H1 (cell line): ENCODE measurements around the gene TPRA1. TPM values are rescaled to one million over a fixed set of nuclear protein-coding genes. Genes with fewer than 3 reads are reported as not detected.
A peak's percentile ranks its signal among the peaks of the same experiment; 100 is the strongest.

Experiments
- CHD2 ChIP-seq: IDR thresholded peaks from 2 replicates; pipeline ENCODE4 v1.6.1; 2012; ENCODE audit warnings: low read length, improper control_type of control experiment
- CTBP2 ChIP-seq: IDR thresholded peaks from 2 replicates; pipeline ENCODE4 v1.7.0; 2011; ENCODE audit warnings: borderline replicate concordance, mild to moderate bottlenecking, moderate library complexity, mixed read lengths, low read length; ENCODE audit not compliant: insufficient read depth, insufficient read length
- KDM1A ChIP-seq: fragments of 200-600, 300-600 bp; sonication (generic); IDR thresholded peaks from 2 replicates; pipeline ENCODE4 v1.7.1; 2016; ENCODE audit warnings: mild to moderate bottlenecking, low read length, borderline replicate concordance
- MAX ChIP-seq: IDR thresholded peaks from 2 replicates; pipeline ENCODE4 v1.6.1; 2012; ENCODE audit warnings: inconsistent platforms
- RAD21 ChIP-seq, 2 experiments: IDR thresholded peaks in 1 of 2; conservative IDR thresholded peaks in 1 of 2; 2 replicates each; pipeline ENCODE4 v1.6.1; 2011; ENCODE audit warnings: low read depth in 2 of 2, low read length in 2 of 2, improper control_type of control experiment in 1 of 2, inconsistent platforms in 1 of 2, mild to moderate bottlenecking in 1 of 2, moderate library complexity in 1 of 2
- SIRT6 ChIP-seq: IDR thresholded peaks from one replicate; pipeline ENCODE4 v1.7.1; 2012; ENCODE audit warnings: low read length, inconsistent platforms
- SRF ChIP-seq: IDR thresholded peaks from 2 replicates; pipeline ENCODE4 v1.6.1; 2011; ENCODE audit warnings: mild to moderate bottlenecking, low read depth, low read length, moderate library complexity
- polyA plus RNA-seq, 7 experiments: library from polyadenylated mRNA; depleted of rRNA in 3 of 7; stranded (reverse) in 5 of 7; unstranded in 2 of 7; fragments of >200 nt in 5 of 7; fragments of 200-250 nt in 2 of 7; gene quantifications; 1 replicate in 5 of 7; 2 replicates in 1 of 7; 4 replicates in 1 of 7; pipeline versions ENCODE4 v1.2.1 to v1.2.3, GENCODE V29; 2011 to 2013; ENCODE audit warnings: missing spikeins in 2 of 7, mixed read lengths in 2 of 7
- total RNA-seq: library from RNA; stranded (reverse); fragmentation: NEBNext Ultra II Directional; extraction: Animal tissue kit (Norgen Biotek cat#: 25700); gene quantifications from 2 replicates; pipeline ENCODE4 v1.2.1, GENCODE V29; 2021

The TPRA1 gene
- total and polyA plus RNA-seq, 2 of the 8 experiments (the other 6 are each of a cell fraction or from before 2014, with no cell fraction given), result 18.8 to 38.5 TPM

GRCh38 chr3:127544192-127544802, 46.2 kb downstream of the TPRA1 start (continued):
- TF ChIP-seq MAX (peak; percentile 65), KDM1A (peak; percentile 62; the same call in 1 of the 2 replicates), CHD2 (no peak), RAD21 (IDR thresholded peaks at IDR 0.05 in 1 of 2, conservative IDR thresholded peaks at IDR 0.05 in 1 of 2; ENCODE audit: low read depth in 2 of 2, low read length in 2 of 2) (peak; percentile 79 to 89), SIRT6 (no peak), CTBP2 (no peak), SRF (no peak)
